Right renal cortex interstitium (tissue), 3 donors: Measurements from ENCODE around the gene CEP112. TPM values are rescaled to one million over a fixed set of nuclear protein-coding genes. Genes with fewer than 3 reads are reported as not detected.

Source experiments
- DNase-seq, 3 donors: peaks; one replicate each; pipeline ENCODE4 v3.0.0-alpha.2; 2013; ENCODE audit warnings: low read depth in 3 of 3, low spot score in 2 of 3
- polyA plus RNA-seq, 3 donors: library from polyadenylated mRNA; unstranded; fragments of 120-200 nt; gene quantifications; one replicate each; pipeline ENCODE4 v1.2.1, GENCODE V29; 2013; ENCODE audit not compliant: insufficient read length in 3 of 3

CEP112 gene
- polyA plus RNA-seq, 3 donors, result 14.2 to 18.5 (median 17.7) TPM

DNA sequence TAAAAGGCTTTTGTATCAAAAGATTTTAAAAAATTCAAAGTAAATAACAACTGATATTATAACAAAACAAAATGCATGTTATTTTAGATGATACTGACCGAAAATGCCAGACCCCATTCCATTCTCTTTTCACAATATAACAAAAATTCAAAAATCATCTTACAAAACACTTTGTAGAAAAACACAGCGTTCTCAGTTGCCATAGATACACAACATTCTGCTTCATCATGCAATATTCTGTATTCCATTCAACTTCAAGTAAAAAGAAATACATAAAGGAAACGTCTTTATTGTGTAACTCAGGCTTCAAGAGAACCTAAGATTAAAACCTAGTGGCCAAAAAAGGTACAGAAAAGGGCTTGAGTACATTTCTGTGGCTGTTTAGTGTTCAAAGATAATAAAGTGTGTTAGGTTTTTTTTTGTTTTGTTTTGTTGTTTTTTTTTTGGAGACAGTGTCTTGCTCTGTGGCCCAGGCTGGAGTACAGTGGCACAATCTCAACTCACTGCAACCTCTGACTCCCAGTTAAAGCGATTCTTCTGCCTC, 250.5 kb downstream of the CEP112 start:
- no peak for DNase-seq

DNA sequence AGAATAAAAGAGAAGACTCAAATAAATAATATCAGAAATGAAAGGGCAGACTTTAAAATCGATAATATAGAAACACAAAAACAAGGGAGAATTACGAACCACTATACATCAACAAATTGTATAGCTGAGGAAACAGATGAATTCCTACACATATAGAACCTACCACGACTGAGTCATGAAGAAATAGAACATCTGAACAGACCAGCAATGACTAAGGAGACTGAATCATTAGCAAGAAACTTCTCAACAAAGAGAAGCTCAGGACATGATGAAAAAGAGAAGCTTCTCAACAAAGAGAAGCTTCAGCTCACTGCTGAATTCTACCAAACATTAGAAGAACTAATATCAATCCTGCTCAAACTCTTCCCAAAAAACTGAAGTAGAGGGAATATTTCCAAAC, 255.9 kb downstream of the CEP112 start:
- DNase-seq, result no peak

DNA sequence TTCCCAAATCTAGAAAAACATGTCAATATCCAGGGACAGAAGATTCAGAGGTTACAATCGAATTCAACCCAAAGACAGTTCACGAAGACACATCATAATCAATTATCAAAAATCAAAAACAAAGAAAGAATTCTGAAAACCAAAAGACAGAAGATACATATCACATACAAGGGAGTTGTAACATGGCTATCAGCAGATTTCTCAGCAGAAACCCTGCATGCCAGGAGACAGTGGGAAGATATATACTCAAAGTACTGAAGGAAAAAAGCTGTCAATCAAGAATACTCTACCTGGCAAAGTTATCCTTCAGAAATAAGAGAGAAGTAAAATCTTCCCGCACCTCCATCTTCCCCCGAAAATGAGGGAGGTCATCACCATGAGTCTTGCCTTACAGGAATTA, 258.6 kb downstream of the CEP112 start:
- DNase-seq, result no peak

DNA sequence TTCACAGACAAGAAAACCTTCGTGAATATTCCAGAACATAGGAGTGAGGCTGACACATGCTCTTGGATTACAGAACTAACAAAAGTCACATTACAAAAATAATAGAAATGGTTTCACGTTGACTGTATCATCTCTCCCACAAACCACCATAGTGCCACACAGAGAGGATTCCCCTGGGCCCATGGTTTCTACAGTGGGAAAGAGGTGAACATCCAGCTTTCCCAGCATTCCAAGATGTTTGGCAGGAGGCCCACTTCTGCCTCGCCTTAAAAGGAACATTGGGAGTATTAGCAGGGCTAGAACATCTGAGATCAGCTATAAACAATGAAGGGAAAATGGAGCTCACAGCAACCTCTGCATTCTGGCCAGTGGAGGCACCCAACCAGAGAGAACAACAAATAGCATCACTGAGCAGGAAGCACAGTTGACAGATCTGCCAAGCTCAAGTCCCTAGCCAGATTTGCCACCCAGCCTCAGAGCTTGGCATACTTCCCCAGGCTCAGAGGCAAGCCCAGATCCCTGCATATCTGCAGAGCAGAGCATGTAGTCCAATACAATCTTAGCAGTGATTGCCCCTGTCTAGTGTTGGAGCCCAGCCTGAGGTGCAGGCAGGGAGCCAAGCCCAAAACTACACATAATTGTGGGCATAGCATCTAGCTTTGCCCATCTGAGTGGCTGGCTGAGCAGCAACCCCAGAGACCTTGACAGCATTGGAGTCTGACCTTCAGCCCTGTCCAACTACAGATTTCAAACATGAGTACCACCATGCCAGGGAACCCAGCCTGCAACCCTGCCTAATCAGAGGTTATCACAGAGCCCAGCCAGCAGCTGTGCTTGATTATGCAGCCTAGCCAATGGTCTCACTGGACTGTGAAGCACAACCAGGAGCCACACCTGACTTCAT, 260.4 kb downstream of the CEP112 start:
- DNase-seq, result no peak

DNA sequence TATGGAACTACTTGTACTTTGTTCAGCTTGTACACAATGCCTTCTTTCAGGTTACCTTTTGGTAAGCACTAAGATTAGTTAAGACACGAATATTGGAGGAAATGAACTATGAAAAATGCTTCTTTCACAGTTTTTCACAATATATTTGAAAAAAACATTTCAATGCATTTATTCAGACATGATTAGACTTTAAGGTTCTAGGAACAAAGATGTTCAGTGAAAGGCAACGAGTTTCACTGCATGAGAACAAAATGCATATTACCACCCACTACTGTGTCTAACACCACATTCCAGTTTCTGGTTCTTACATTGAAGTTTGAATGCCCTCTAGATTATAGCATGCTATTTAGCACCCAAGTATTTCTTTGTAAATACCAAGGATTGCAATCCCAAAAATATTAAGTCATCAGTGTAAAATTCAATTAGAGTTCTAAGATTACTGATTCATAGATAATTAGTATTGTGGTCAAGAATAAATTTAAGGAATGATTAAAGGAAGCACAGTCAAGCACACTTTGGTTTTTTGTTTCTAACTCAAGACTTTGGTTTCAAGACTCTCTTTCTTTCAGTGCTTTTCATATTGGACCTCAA, 261.7 kb downstream of the CEP112 start:
- no peak for DNase-seq

DNA sequence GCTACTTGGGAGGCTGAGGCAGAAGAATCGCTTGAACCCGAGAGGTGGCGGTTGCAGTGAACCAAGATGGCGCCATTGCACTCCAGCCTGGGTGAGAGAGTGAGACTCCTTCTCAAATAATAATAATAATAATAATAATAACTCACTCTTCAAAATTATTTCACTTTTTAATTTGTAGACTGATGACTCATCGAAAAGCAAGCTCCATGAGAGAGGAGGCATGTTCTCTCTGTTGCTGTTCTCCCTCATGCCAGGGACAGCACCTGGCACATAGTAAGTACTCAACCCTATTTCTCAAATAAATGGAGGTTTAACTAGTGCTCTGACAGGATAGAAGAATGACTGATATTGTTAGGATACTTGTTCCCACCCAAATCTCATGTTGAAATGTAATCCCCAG, 265.3 kb downstream of the CEP112 start:
- no peak for DNase-seq

DNA sequence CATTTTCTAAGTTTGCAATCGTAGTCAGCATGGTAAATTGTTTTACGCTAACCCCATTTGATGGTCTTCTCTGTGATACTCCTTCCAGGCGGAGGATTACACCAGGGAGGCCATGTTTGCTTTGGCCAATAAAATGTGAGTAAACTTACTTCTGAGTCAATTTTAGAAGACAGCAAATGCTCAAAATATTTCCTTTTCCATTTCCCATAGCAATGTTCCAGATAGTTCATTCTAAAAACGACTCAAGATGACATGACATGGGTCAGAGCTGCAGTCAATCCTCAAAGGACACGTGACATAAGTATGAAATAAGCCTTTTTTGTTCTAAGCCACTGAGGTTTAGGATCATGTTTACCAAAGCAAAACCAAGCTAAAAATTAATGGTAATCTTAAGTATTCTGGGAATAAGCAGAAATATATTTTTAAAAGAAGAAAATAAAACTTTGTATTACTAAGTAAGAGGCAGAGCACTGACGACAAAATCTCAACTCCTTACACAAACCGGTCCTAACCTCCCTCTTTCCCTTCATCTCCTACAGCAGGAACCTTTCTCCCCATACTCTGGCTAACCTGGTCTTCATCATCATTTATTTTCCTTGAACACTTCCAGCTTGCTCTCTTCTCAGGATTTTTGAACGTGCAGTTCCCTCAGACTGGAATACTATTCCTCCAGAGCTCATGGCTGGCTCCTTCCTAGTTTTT, 266.2 kb downstream of the CEP112 start:
- DNase-seq, result no peak

DNA sequence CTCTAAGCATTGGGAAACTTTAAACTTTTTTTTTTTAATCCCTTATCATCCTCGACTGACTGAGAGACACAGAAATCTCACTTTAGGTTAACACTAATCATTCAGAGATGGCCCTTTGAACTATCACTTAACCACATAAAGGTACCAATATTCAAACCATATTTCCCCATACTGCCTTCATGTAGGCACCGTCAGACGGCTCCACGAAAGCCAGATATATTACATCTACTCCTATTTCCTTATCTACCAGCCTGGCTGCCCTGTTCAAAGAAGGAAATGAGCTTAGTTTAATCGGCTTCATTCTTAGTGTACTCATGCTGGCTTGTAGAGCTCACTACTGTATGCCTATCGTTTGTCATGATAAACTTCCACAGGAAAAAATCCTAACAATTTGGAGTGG, 270.9 kb downstream of the CEP112 start:
- DNase-seq, result no peak

DNA sequence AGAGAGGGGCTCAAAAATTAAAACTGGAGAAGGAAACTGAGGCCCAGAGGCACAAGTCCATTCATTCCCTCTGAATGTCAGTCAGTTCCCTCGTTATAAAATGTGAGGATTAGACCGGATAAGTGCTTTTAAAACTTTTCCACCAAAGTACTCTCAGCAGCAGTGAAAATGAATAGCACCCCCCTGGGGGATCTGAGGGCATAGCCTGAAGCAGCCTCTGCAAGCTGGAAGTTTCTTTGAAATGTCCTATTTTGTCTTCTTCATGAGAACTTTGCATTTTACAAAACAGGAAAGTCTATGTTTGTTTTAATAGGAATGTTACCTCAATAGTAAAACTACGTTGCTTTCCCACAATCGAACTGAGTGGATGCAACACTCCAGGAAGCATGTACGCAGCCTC, 273.0 kb downstream of the CEP112 start:
- DNase-seq, result peak in 1 of 3 donors; percentile 15

DNA sequence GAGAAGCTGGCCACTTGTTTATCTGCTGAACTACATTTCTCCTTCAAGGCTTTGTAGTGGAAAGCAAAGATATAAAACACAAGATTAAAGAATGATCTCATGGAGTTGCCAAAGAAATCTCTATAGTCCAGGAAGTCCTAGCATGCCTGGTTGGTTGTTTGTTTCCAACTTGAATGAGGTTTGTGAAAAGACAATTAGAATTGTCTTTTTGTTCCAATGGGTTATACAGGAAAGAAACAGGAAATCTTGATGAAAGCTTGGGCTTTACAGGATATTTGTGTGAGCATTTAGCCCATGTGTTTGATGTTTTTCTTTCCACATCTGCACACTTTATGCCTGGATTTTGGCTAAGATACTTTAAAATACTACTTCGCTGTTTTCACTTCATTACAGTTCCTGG, 273.4 kb downstream of the CEP112 start:
- DNase-seq, result no peak

DNA sequence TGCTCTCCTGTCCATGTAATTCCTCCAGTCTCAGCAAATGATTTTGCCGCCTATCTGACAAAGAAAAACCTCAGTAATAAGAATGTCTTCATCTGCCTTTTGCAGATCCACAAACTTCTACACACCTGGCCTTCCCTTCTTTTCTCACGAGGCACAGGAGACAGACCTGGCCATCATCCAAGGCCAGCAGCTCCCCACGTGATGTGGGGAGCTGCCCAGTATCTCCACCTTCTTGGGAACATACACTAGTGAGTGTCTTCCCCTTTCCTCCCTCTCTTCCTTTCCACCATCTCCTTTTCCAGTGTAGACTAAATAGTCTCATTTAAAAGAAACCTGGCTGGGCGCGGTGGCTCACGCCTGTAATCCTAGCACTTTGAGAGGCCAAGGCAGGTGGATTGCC, 274.4 kb downstream of the CEP112 start:
- no peak for DNase-seq

DNA sequence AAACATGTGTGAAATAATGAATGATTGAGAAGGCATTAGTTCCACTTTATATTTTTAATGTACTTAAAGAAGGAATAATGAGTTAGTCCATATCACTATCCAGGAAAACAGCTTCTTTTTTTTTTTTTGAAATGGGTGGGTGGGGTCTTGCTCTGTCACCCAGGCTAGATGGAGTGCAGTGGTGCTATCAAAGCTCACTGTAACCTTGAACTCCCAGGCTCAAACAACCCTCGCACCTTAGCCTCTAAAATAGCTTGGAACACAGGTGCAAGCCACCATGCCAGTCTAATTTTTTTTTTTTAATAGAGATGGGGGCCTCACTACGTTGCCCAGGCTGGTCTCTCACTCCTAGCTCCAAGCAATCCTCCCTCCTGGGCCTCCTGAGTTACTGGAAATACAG, 275.5 kb downstream of the CEP112 start:
- DNase-seq, result no peak

DNA sequence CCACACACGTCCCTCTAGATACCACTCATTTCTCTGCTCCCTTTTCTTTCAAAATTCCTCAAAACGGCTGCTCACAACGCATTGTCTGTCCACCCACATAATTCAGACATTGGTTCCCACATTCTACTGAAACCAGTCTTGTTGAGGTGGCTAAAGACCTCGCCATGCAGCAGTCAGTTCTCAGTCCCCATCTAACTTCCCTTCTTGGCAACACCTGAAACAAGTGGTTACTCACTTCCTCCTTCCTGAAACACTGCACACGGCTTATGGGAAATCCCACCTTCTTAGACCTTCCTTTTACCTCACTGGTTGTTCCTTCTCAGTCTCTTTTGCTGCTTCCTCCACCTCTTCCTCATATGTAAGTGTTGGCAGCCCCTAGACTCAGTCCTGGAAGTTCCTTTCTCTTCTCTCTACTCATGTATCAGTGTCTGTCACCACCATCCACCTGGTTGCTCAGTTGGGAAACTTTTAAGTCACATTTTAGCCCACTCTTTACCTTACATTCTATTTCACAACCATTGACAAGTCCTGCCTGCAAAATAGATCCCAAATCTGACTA, 277.1 kb downstream of the CEP112 start:
- no peak for DNase-seq

DNA sequence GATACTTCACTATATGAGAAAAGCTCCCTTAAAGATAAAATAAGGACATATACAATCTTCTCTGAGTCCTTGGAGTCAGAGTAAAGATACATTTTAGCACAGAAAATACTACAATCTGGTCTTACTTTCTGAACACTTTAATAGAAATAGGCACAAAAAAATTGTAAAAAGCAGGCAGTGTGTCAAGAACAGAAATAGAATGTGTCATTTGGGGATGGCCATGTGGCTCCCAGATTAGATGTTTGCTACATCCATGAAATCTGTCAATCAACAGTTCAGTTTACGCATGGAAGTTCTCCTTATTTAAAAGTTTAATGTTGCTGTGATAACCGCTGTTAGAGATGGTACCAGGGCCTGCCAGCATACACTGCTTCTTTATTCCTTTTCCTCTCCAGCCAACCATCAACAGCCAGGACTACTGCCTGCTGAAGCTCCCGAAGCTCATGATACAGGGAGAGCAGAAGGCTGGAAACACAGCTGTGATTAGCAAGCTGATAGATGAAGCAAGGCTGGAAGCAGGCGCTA, 278.5 kb downstream of the CEP112 start:
- no peak for DNase-seq

DNA sequence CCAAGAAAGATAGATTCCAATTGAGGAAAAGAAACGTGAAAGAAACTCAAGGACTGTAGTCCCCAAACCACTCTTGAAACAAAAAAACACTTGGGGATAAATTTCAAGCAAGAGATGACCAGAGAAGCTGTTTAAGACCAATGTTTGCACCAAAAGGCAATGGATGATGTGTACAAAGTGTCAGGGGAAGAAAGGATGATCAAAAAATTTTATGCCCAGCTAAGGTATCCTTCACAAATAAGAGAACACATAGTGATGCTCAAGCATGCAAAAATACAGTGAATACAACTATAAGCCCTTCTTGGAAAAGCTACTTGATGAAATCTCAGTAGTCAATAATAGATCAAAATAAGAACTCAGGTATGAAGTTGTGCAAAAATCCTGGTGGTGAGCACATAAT, 281.1 kb downstream of the CEP112 start:
- DNase-seq, result no peak

DNA sequence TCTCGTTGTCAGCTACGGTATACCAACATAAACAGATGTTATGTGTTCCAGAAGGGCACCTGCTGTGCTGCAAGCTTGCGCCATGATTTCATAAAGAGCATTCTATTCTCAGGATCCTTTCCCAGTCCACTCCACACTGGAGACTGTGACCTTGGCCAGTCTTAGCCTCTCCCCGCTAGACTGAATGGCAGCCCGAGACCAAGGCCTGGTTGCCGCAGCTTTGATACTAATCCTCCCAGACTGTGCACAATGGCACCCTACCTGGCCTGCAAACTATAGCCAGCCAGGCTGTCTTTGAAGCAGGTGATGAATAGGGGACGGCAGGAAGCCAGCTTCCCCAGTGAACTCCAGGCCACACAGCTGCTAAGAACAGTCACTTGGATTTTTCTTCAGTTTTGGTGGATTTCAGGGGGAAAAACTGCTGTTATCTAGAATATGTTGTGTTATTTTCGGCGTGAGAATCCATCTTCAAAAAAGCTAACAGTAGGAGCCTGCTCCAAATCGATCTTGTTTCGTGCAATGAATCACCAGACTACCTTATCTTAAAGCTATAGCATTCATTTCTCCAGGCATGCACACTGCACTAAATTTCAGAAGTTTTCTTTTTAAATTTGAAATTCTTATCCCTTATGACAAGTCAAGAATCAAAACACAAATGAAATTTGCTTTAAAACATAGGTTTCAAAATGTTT, 289.0 kb downstream of the CEP112 start:
- DNase-seq, result no peak

DNA sequence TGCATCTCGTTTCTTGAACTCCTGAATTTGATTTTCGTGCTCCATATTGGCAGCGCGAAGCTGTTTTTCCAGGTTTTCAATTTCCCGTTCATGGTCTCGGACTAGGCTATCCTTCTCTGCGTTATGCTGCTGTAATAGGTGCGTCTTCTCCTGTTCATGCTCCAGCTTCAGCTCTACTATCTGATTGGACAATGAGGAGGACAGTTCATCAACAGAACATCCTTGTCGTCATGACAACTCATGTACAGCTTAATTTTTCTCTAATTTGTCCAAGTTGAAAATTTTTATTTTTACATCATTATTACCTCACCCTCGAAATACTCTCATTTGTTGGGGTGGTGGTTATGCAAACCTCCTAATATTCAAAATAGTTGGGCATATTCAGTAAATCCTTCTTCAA, 289.8 kb downstream of the CEP112 start:
- DNase-seq, result no peak

DNA sequence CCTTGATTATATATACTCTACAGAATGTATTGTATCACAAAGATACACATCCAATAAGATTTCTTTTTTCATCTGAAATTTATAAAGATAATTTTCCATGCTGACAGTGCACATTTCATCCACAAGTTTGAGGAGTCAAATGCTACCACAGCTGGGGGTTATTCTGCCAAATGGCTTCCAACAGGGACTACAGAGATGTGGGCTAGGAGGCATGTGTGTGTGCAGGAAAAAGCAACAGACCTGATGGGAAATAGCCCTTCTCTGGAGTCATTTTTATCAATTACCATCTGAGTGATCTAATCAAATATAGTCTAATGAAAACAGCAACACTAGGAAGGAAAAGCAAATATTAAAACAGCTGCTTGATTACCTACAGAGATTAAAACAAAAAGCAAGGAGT, 290.5 kb downstream of the CEP112 start:
- DNase-seq, result no peak

DNA sequence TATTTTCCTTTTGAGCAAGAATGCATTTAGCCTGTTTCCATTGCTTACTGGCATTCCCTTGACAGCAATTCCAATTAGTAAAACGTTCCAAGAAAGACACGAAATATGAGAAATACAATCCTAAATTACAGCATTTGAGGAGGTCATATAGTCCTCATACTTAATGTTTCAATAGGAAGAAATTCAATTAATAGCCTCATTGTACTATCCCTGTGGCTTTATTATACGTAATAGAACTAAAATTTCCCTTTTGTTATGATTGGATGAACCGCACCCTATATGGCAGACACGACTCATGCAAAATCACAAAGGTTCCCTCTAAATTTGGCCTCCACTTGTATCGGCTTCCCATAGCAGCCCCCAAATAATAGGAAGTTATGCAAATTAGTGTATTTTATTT, 291.7 kb downstream of the CEP112 start:
- no peak for DNase-seq

DNA sequence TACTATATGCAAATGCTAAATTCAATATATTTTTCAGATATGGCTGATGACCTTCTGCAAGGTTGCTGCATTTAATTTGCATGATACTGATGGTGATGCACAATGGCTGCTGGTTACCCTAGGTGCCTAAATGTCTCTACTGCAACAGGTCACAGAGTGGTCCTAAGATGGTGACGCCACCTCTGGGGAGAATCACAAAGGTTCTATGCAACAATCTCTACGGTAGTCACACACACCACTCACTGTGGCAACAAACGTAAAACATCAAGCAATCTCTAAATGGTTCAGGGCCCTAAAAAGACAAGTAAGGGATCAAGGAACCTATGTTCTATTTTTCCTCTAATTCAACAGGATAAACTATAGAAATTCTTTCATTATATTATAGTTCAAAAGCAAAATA, 293.3 kb downstream of the CEP112 start:
- DNase-seq, result no peak
